WERI-Rb-1 (cell line): ENCODE measurements around the gene SRGAP3.
A peak's percentile ranks its signal among the peaks of the same experiment; 100 is the strongest.

Source experiments
- DNase-seq: peaks from one replicate; pipeline ENCODE4 v3.0.0-alpha.2; 2020
- H3K27ac ChIP-seq: fragments of 250-450 bp; sonication (Bioruptor Pico); 2 replicates; pipeline ENCODE4 v1.5.1; 2020; ENCODE audit warnings: mild to moderate bottlenecking, moderate library complexity
- H3K27me3 ChIP-seq: fragments of 250-450 bp; sonication (Bioruptor Pico); 2 replicates; pipeline ENCODE4 v1.5.1; 2021; ENCODE audit warnings: mild to moderate bottlenecking, low read depth, moderate library complexity; ENCODE audit not compliant: insufficient read depth, severe bottlenecking
- H3K36me3 ChIP-seq: fragments of 250-450 bp; sonication (Bioruptor Pico); 2 replicates; pipeline ENCODE4 v1.5.1; 2020; ENCODE audit warnings: mild to moderate bottlenecking, moderate library complexity
- H3K4me3 ChIP-seq: 2 replicates; pipeline ENCODE4 v1.5.1; 2011; ENCODE audit warnings: low read depth, mild to moderate bottlenecking, control low read depth, low read length
- H3K9me3 ChIP-seq: fragments of 250-450 bp; sonication (Bioruptor Pico); 2 replicates; pipeline ENCODE4 v1.5.1; 2021; ENCODE audit warnings: mild to moderate bottlenecking, moderate library complexity; ENCODE audit not compliant: severe bottlenecking
- TF ChIP-seq, protein P1 (sequence below): IDR thresholded peaks from 2 replicates; pipeline ENCODE4 v1.5.1; 2011; ENCODE audit warnings: low read depth, mild to moderate bottlenecking, control low read depth, inconsistent platforms, low read length

The SRGAP3 gene

GRCh38 chr3:8975081-8976020 lies 274.1 kb downstream of the SRGAP3 start:
- no peak for DNase-seq
- TF ChIP-seq, protein P1, sequence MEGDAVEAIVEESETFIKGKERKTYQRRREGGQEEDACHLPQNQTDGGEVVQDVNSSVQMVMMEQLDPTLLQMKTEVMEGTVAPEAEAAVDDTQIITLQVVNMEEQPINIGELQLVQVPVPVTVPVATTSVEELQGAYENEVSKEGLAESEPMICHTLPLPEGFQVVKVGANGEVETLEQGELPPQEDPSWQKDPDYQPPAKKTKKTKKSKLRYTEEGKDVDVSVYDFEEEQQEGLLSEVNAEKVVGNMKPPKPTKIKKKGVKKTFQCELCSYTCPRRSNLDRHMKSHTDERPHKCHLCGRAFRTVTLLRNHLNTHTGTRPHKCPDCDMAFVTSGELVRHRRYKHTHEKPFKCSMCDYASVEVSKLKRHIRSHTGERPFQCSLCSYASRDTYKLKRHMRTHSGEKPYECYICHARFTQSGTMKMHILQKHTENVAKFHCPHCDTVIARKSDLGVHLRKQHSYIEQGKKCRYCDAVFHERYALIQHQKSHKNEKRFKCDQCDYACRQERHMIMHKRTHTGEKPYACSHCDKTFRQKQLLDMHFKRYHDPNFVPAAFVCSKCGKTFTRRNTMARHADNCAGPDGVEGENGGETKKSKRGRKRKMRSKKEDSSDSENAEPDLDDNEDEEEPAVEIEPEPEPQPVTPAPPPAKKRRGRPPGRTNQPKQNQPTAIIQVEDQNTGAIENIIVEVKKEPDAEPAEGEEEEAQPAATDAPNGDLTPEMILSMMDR = no peak

GRCh38 chr3:8974458-8974857 lies 275.0 kb downstream of the SRGAP3 start:
- Histone ChIP-seq H3K4me3 (no peak overlapping the region), H3K27ac (no peak overlapping the region), H3K36me3 (no peaks in the 10 kb centered on the region), H3K27me3 (no peaks in the 10 kb centered on the region), H3K9me3 (no peaks in the 10 kb centered on the region)
- no peak for DNase-seq
- TF ChIP-seq, protein P1 = no peak

More at GRCh38 chr3:8975081-8976020, 274.1 kb downstream of the SRGAP3 start:
- Histone ChIP-seq H3K9me3 (no peaks in the 10 kb centered on the region), H3K27ac (no peak overlapping the region), H3K36me3 (no peaks in the 10 kb centered on the region), H3K4me3 (no peak overlapping the region), H3K27me3 (no peaks in the 10 kb centered on the region)

- TF ChIP-seq, protein P1 = no peak
- DNase-seq = peak; percentile 43
- H3K9me3 ChIP-seq = no peaks in the 10 kb centered on the region
- no peaks in the 10 kb centered on the region for H3K27me3 ChIP-seq
- no peak overlapping the region for H3K27ac ChIP-seq
- H3K36me3 ChIP-seq = no peaks in the 10 kb centered on the region
- no peak overlapping the region for H3K4me3 ChIP-seq
Measured at GRCh38 chr3:8972639-8973038, 276.8 kb downstream of the SRGAP3 start.

DNA sequence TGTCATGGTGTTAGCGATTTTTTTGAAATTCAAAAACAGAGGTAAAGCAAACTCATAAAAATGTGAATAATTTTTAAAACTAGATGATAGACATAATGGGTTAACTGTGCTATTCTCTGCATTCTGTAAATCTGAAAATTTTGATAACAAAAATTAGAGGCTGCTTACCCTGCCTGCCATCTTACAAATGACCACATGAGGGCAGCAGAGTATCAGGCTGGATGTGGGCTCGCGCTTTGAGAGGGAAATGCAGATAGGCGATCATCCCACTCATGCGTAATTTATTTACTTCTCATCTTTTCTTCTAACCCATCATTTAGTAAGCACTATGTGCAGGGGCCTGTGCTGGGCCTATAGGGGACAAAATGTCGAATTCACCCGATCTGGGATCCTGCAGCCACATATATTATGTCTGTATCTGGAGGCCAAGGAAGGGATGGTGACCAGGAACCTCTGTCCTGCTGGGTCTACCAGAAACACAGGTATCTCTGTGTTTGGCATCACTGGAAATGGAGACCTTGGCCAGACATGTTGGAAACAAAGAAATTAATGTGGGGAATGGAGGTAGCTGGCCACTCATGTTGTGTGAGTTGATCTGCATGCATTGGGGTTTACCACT lies 278.4 kb downstream of the SRGAP3 start:
- TF ChIP-seq, protein P1 = peak; percentile 80
- Histone ChIP-seq H3K27ac (no peak overlapping the region), H3K4me3 (no peak overlapping the region; the same call in 1 of the 2 replicates), H3K27me3 (no peaks in the 10 kb centered on the region), H3K9me3 (no peaks in the 10 kb centered on the region), H3K36me3 (no peaks in the 10 kb centered on the region)
- DNase-seq = peak; percentile 54

DNA sequence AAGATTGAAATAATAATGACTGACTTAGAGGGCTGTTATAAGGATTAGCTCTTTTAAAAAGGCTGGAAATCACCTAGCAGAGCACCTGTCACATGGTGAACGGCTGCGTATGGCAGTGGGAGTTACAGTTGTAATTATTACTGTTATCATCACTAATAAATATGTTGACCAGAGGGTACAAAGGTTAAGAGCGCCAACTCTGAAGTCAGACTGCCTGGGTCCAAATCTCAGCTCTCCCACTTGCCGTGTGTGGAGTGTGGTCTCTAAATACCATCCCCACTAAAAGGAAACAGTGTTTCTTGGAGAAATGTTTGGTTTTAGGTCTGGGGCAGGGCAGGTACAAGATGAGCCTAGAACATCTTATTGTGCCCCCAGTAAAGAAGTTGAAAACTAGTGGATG lies 280.2 kb downstream of the SRGAP3 start:
- peak overlapping the region; percentile 86 for H3K27ac ChIP-seq
- TF ChIP-seq, protein P1 = no peak

More for the DNA sequence above, 280.2 kb downstream of the SRGAP3 start:
- Histone ChIP-seq H3K27me3 (no peaks in the 10 kb centered on the region), H3K9me3 (no peaks in the 10 kb centered on the region), H3K36me3 (no peaks in the 10 kb centered on the region), H3K4me3 (peak overlapping the region; percentile 25; the same call in 1 of the 2 replicates)
- peak; percentile 26 for DNase-seq
